ENCODE measurements around the gene ATP2B1. TPM values are rescaled to one million over a fixed set of nuclear protein-coding genes. Genes with fewer than 3 reads are reported as not detected.

The ATP2B1 gene
- total RNA-seq, 1 experiment from 2014 or later, result 20.6 TPM

DNA sequence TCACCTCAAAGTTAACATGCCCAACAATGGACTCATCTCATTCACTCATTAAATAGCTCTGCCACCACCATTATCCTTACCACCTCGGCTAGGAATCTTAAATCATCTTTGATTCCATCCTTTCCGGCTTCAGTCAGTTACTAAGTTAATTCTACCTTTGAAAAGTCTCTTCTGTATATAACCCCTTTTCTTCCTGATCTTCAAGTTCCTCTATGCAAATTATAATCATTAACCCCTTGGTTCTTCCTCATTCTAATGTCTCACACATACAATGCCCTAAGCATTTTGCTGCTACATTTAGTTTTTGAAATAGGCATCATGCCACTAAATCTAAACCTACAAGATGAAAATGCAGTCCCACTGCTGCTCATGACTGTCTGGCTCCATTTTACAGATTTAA, 51.6 kb downstream of the ATP2B1 start:
- H3K79me1 ChIP-seq (ENCODE audit: insufficient read depth, low read depth, low read length, poor library complexity, severe bottlenecking), result no peaks in the 10 kb centered on the region
- no peaks in the 10 kb centered on the region for H3K23me2 ChIP-seq (ENCODE audit: insufficient read length, low read depth, low read length, poor library complexity, severe bottlenecking)
- H3K18ac ChIP-seq (ENCODE audit: insufficient read length, low read depth, low read length), result no peak overlapping the region
- no peak overlapping the region; a peak in 1 of 7 replicates for H3K27ac Mint-ChIP-seq
- H2BK5ac ChIP-seq (ENCODE audit: insufficient read length, low read length), result no peak overlapping the region
- H3K4me3 Mint-ChIP-seq, result no peak overlapping the region
- no peaks in the 10 kb centered on the region; the same call in 1 of the 2 replicates for H3K4me1 ChIP-seq (ENCODE audit: insufficient read depth, low read length)
- H3K4me2 ChIP-seq (ENCODE audit: insufficient read depth, insufficient read length, low read length), result no peak overlapping the region
- no peak overlapping the region for H4K5ac ChIP-seq (ENCODE audit: insufficient read length, low read depth, low read length)
- H3K4me1 Mint-ChIP-seq, result peaks cover 10 to 13% of the 10 kb centered on the region in 2 experiments
- H3K27ac ChIP-seq (ENCODE audit: insufficient read length, low read depth, low read length), result no peak overlapping the region
- H3K4ac ChIP-seq (ENCODE audit: low read depth, low read length), result no peak overlapping the region
- H3K9me3 ChIP-seq (ENCODE audit: control insufficient read depth, low read depth, low read length), result no peaks in the 10 kb centered on the region
- H3K27me3 Mint-ChIP-seq (ENCODE audit: low read depth), result no peaks in the 10 kb centered on the region
- no peak overlapping the region for H2BK120ac ChIP-seq (ENCODE audit: low read depth, low read length, poor library complexity, severe bottlenecking)
- no peak overlapping the region for H3K23ac ChIP-seq (ENCODE audit: insufficient read length, low read depth, low read length)
- H3K27me3 ChIP-seq (ENCODE audit: insufficient read depth, low read length), result no peaks in the 10 kb centered on the region
- H3K79me2 ChIP-seq (ENCODE audit: insufficient read depth, low read length), result no peaks in the 10 kb centered on the region
- H4K8ac ChIP-seq (replicated peaks; ENCODE audit: insufficient read length, low read depth, low read length), result no peak overlapping the region
- H2BK20ac ChIP-seq (ENCODE audit: low read depth, low read length, poor library complexity, severe bottlenecking), result no peak overlapping the region
- H3K9me3 Mint-ChIP-seq, result no peaks in the 10 kb centered on the region
- no peak overlapping the region for H3K9ac ChIP-seq (ENCODE audit: extremely low read depth, insufficient read length, low read length)
- H3K56ac ChIP-seq (ENCODE audit: insufficient read length, low read depth, low read length), result no peak overlapping the region
- H4K20me1 ChIP-seq (ENCODE audit: control insufficient read depth, insufficient read depth, insufficient read length), result no peaks in the 10 kb centered on the region
- H2AFZ ChIP-seq (ENCODE audit: low read length), result no peak overlapping the region
- H2AK5ac ChIP-seq (ENCODE audit: insufficient read length, low read length), result no peak overlapping the region
- no peak overlapping the region for H4K91ac ChIP-seq (ENCODE audit: insufficient read length, low read depth, low read length)
- TF ChIP-seq, protein P1, sequence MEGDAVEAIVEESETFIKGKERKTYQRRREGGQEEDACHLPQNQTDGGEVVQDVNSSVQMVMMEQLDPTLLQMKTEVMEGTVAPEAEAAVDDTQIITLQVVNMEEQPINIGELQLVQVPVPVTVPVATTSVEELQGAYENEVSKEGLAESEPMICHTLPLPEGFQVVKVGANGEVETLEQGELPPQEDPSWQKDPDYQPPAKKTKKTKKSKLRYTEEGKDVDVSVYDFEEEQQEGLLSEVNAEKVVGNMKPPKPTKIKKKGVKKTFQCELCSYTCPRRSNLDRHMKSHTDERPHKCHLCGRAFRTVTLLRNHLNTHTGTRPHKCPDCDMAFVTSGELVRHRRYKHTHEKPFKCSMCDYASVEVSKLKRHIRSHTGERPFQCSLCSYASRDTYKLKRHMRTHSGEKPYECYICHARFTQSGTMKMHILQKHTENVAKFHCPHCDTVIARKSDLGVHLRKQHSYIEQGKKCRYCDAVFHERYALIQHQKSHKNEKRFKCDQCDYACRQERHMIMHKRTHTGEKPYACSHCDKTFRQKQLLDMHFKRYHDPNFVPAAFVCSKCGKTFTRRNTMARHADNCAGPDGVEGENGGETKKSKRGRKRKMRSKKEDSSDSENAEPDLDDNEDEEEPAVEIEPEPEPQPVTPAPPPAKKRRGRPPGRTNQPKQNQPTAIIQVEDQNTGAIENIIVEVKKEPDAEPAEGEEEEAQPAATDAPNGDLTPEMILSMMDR (conservative IDR thresholded peaks at IDR 0.05), result no peak
- WGBS (ENCODE audit: extremely low coverage, insufficient read length, low lambda C conversion rate), result no CpG with 5 or more reads among the region's 2 CpGs
- H3T11ph ChIP-seq (ENCODE audit: low read length), result no peak overlapping the region
- H2BK12ac ChIP-seq (ENCODE audit: insufficient read length, low read depth, low read length), result no peak overlapping the region
- H2BK15ac ChIP-seq (ENCODE audit: low read depth, low read length), result no peak overlapping the region
- no peak overlapping the region for H3K14ac ChIP-seq (ENCODE audit: insufficient read depth, low read length)
- H3K36me3 Mint-ChIP-seq (ENCODE audit: insufficient read depth in 1 of 3, low read depth in 3 of 3), result peaks cover 0 to 5% (median 0%) of the 10 kb centered on the region in 3 experiments; a peak in 1 of 7 replicates
- DNase-seq, result no peak
